GM18519 (cell line): ENCODE measurements around the gene RTN1.

Source experiments
- ATAC-seq: cut with Tn5 transposase; IDR thresholded peaks from one replicate; pipeline ENCODE4 v1.9.1; 2021; ENCODE audit warnings: mild to moderate bottlenecking, moderate library complexity; ENCODE audit not compliant: unreplicated experiment, low FRiP score

RTN1 gene

GRCh38 chr14:59576332-59577294, 294.0 kb downstream of the RTN1 start, which contains the start of gene CCDC175:
CCDC175 (minus strand) TSS chr14:59576812; CDS start chr14:59576775, 37 bp downstream.
- peak; percentile 97 for ATAC-seq

GRCh38 chr14:59570122-59570521, 300.5 kb downstream of the RTN1 start:
- no peak for ATAC-seq

GRCh38 chr14:59566725-59567124, 303.9 kb downstream of the RTN1 start:
- no peak for ATAC-seq

GRCh38 chr14:59566296-59566695, 304.3 kb downstream of the RTN1 start:
- ATAC-seq = no peak

- no peak for ATAC-seq
These were observed 305.5 kb downstream of the RTN1 start for GRCh38 chr14:59565087-59565486.

GRCh38 chr14:59564366-59564765, 306.2 kb downstream of the RTN1 start:
- no peak for ATAC-seq

- no peak for ATAC-seq
These were observed 323.3 kb downstream of the RTN1 start for GRCh38 chr14:59547310-59547709.
